ENCODE data around the gene HSD11B1L. TPM values are rescaled to one million over a fixed set of nuclear protein-coding genes. Genes with fewer than 3 reads are reported as not detected.

HSD11B1L gene
- total RNA-seq, 1 experiment from 2014 or later: 2.3 TPM

- intact Hi-C loops (cut with micrococcal nuclease; ENCODE audit: unreplicated experiment): no loop called here
These were observed 23.3 kb downstream of the HSD11B1L start for GRCh38 chr19:5703819-5704818.

GRCh38 chr19:5705552-5705951 is 24.7 kb downstream of the HSD11B1L start:
- peaks cover 8% of the 10 kb centered on the region for H3K4me1 Mint-ChIP-seq (ENCODE audit: low read depth, unreplicated experiment)

More at GRCh38 chr19:5703819-5704818, 23.3 kb downstream of the HSD11B1L start:
- CTCF ChIA-PET: no interaction called here
- H3K27ac Mint-ChIP-seq (ENCODE audit: unreplicated experiment): no peak overlapping the region
- peaks cover 8% of the 10 kb centered on the region for H3K4me1 Mint-ChIP-seq (ENCODE audit: low read depth, unreplicated experiment)
- peaks cover 65% of the 10 kb centered on the region for H3K36me3 Mint-ChIP-seq (ENCODE audit: insufficient read depth, unreplicated experiment)
- H3K9me3 Mint-ChIP-seq (ENCODE audit: low read depth, unreplicated experiment): no peaks in the 10 kb centered on the region
- TF ChIP-seq CTCF (IDR thresholded peaks at IDR 0.05; ENCODE audit: unreplicated experiment): no peak
- no TSS peak for BruUV-seq (replicated peaks)
- no peaks in the 10 kb centered on the region for H3K27me3 Mint-ChIP-seq (ENCODE audit: unreplicated experiment)
- H3K4me3 Mint-ChIP-seq (ENCODE audit: low read depth, unreplicated experiment): no peak overlapping the region
- no peak for DNase-seq

GRCh38 chr19:5706876-5707573 is 26.2 kb downstream of the HSD11B1L start:
- H3K4me3 Mint-ChIP-seq (ENCODE audit: low read depth, unreplicated experiment): no peak overlapping the region
- H3K27me3 Mint-ChIP-seq (ENCODE audit: unreplicated experiment): no peaks in the 10 kb centered on the region
- no peak overlapping the region for H3K27ac Mint-ChIP-seq (ENCODE audit: unreplicated experiment)
- H3K36me3 Mint-ChIP-seq (ENCODE audit: insufficient read depth, unreplicated experiment): peaks cover 58% of the 10 kb centered on the region
- DNase-seq: no peak
- CTCF ChIA-PET: no interaction called here
- TF ChIP-seq CTCF (IDR thresholded peaks at IDR 0.05; ENCODE audit: unreplicated experiment): no peak
- H3K4me1 Mint-ChIP-seq (ENCODE audit: low read depth, unreplicated experiment): peaks cover 8% of the 10 kb centered on the region
- BruUV-seq (replicated peaks): no TSS peak
- intact Hi-C loops (cut with micrococcal nuclease; ENCODE audit: unreplicated experiment): no loop called here
- H3K9me3 Mint-ChIP-seq (ENCODE audit: low read depth, unreplicated experiment): no peaks in the 10 kb centered on the region

More at GRCh38 chr19:5705552-5705951, 24.7 kb downstream of the HSD11B1L start:
- no peak for DNase-seq
- Mint-ChIP-seq H3K4me3 (ENCODE audit: low read depth, unreplicated experiment) (no peak overlapping the region), H3K27ac (ENCODE audit: unreplicated experiment) (no peak overlapping the region), H3K27me3 (ENCODE audit: unreplicated experiment) (no peaks in the 10 kb centered on the region), H3K9me3 (ENCODE audit: low read depth, unreplicated experiment) (no peaks in the 10 kb centered on the region), H3K36me3 (ENCODE audit: insufficient read depth, unreplicated experiment) (peaks cover 64% of the 10 kb centered on the region)
- TF ChIP-seq CTCF (IDR thresholded peaks at IDR 0.05; ENCODE audit: unreplicated experiment): no peak
- intact Hi-C loops (cut with micrococcal nuclease; ENCODE audit: unreplicated experiment): no loop called here
- CTCF ChIA-PET: interaction anchor here (1.3 kb wide), 1 partner anchor 16 kb away, joined by 3 read pairs; the partner anchor contains the start of gene RPL36
- BruUV-seq (replicated peaks): no TSS peak

DNA sequence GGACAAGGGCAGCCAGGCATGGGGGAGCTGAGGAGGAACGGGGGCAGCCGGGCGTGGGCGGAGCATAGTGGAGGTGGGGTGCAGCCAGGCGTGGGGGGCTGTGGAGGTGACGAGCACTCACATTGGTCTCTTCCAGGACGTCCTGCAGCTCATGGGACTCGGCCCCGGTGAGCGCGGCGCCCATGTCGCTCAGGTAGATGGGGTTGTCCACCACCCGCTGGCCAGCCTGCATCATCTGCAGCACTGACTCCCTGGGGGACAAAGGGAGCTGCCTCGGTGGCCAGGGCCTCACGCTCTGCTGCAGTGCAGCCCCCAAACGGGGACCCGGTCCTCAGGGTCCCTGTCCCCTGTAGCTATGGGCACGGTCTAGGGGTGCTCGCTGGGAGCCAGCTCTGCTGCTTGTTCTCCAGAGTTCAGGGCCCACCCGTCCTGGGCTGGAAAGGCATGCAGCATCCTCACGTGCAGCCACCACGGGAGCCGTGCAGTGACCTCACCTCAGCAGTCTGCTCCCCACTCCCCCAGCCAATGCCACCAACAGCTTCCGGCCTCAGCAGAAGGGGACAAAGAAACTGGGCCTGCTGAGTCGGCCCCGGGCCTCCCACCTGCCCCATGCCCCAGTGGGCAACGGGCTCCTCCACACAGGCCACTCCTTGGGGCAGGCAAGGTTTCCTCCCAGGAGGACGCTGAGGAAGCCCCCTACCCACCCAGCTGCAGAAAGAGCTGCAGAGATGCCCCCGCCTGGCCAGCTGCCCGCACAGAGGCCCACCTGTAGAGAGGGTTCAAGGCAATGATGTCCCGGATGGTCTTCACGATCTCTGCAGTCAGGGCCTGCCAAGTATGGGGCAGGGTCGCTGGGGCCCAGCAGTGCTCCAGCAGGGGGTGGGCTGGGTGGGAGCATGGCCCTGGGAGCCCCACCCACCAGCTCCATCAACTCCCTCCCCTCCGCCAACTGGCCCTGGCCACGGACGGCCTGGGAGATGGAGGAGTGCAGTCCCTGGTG is 27.0 kb downstream of the HSD11B1L start:
- peaks cover 8% of the 10 kb centered on the region for H3K4me1 Mint-ChIP-seq (ENCODE audit: low read depth, unreplicated experiment)
- no peaks in the 10 kb centered on the region for H3K9me3 Mint-ChIP-seq (ENCODE audit: low read depth, unreplicated experiment)
- no peak overlapping the region for H3K27ac Mint-ChIP-seq (ENCODE audit: unreplicated experiment)
- no TSS peak for BruUV-seq (replicated peaks)
- no peak overlapping the region for H3K4me3 Mint-ChIP-seq (ENCODE audit: low read depth, unreplicated experiment)
- no peak for TF ChIP-seq CTCF (IDR thresholded peaks at IDR 0.05; ENCODE audit: unreplicated experiment)
- CTCF ChIA-PET: no interaction called here
- peaks cover 65% of the 10 kb centered on the region for H3K36me3 Mint-ChIP-seq (ENCODE audit: insufficient read depth, unreplicated experiment)
- no peak for DNase-seq
- H3K27me3 Mint-ChIP-seq (ENCODE audit: unreplicated experiment): no peaks in the 10 kb centered on the region
- intact Hi-C loops (cut with micrococcal nuclease; ENCODE audit: unreplicated experiment): no loop called here

Measured in Calu3 (cell line).